OCI-LY7 (cell line): ENCODE data around the gene CLEC18C. TPM values are rescaled to one million over a fixed set of nuclear protein-coding genes. Genes with fewer than 3 reads are reported as not detected.
"Not testable (repeated sequence)": the region's sequence is repeated elsewhere in the genome, so short reads cannot be mapped to it uniquely, and the experiment has no call there.

ENCODE experiments used
- BruUV-seq: library from RNA; stranded (reverse); fragments of 400-500 nt; replicated peaks from 2 replicates; lab custom pipeline; 2021; lab: Mats Ljungman, UMichigan
- CTCF ChIA-PET: fragments of 300-600 bp; sonication (Branson Sonifier 250); formaldehyde crosslinking; loops from one replicate; lab custom pipeline; 2022; ENCODE audit warnings: antibody characterized with exemption; ENCODE audit not compliant: unreplicated experiment; lab: Charles Lee
- POLR2A ChIA-PET: fragments of 300-600 bp; sonication (Branson Sonifier 250); formaldehyde crosslinking; loops from one replicate; lab custom pipeline; 2022; ENCODE audit warnings: antibody characterized with exemption; lab: Charles Lee
- DNase-seq: peaks from one replicate; pipeline ENCODE4 v3.0.0-alpha.2; 2015; ENCODE audit warnings: low spot score
- H2AFZ ChIP-seq: fragments of 200-600 bp; sonication (generic), shearing (Covaris generic); 2 replicates; pipeline ENCODE4 v1.6.1; 2014; ENCODE audit warnings: mild to moderate bottlenecking, antibody characterized with exemption, low read length, moderate library complexity
- H3K27ac ChIP-seq: fragments of 200-600 bp; sonication (generic); 2 replicates; pipeline ENCODE4 v1.5.1; 2014; ENCODE audit warnings: mixed run types, low read depth, mild to moderate bottlenecking, moderate library complexity, low read length, inconsistent platforms; ENCODE audit not compliant: poor library complexity, severe bottlenecking
- H3K36me3 ChIP-seq: fragments of 200-600 bp; sonication (generic); 2 replicates; pipeline ENCODE4 v1.6.1; 2014; ENCODE audit warnings: mild to moderate bottlenecking, antibody characterized with exemption, low read length, moderate library complexity, mixed read lengths; ENCODE audit not compliant: insufficient read depth
- H3K4me1 ChIP-seq: fragments of 200-600 bp; sonication (generic); 2 replicates; pipeline ENCODE4 v1.5.1; 2014; ENCODE audit warnings: mild to moderate bottlenecking, low read length; ENCODE audit not compliant: insufficient read depth, poor library complexity, severe bottlenecking
- H3K4me2 ChIP-seq: fragments of 200-600 bp; sonication (generic); 2 replicates; pipeline ENCODE4 v1.6.1; 2014; ENCODE audit warnings: mild to moderate bottlenecking, low read length
- H3K4me3 ChIP-seq: fragments of 200-600 bp; sonication (generic); 2 replicates; pipeline ENCODE4 v1.5.1; 2014; ENCODE audit warnings: mild to moderate bottlenecking, low read depth, low read length; ENCODE audit not compliant: poor library complexity, severe bottlenecking
- H3K79me2 ChIP-seq: fragments of 200-600 bp; sonication (generic); 2 replicates; pipeline ENCODE4 v1.6.1; 2016; ENCODE audit warnings: low read depth, mild to moderate bottlenecking, low read length, moderate library complexity, mixed read lengths; ENCODE audit not compliant: insufficient read depth
- H3K9me2 ChIP-seq: fragments of 200-600 bp; sonication (generic); 2 replicates; pipeline ENCODE4 v1.6.1; 2016; ENCODE audit warnings: mild to moderate bottlenecking, low read length, mixed read lengths; ENCODE audit not compliant: insufficient read depth
- H3K9me3 ChIP-seq: fragments of 200-600 bp; sonication (generic); 2 replicates; pipeline ENCODE4 v1.6.1; 2014; ENCODE audit warnings: mild to moderate bottlenecking, mixed run types, low read length, mixed read lengths
- H4K20me1 ChIP-seq: fragments of 200-600 bp; sonication (generic); 2 replicates; pipeline ENCODE4 v1.6.1; 2014; ENCODE audit warnings: mild to moderate bottlenecking, antibody characterized with exemption, low read length, moderate library complexity, mixed read lengths; ENCODE audit not compliant: insufficient read depth
- intact Hi-C: fragments of 100-400 bp; cut with micrococcal nuclease; formaldehyde crosslinking; loops from one replicate; pipeline ENCODE4 v1.10.0; 2022; ENCODE audit not compliant: unreplicated experiment
- total RNA-seq, 2 experiments: library from RNA; depleted of rRNA in 1 of 2; stranded (reverse); fragments of >200 nt in 1 of 2; shearing (Covaris generic) in 1 of 2; gene quantifications; 2 replicates each; pipeline ENCODE4 v1.2.3, GENCODE V29; 2014 to 2022

Gene CLEC18C
- total RNA-seq, 2 experiments from 2014 or later: not detected

- CTCF ChIA-PET, POLR2A ChIA-PET, intact Hi-C loops: not testable (repeated sequence)
These were observed 873 bp downstream of the CLEC18C start for GRCh38 chr16:70174387-70174932.

DNA sequence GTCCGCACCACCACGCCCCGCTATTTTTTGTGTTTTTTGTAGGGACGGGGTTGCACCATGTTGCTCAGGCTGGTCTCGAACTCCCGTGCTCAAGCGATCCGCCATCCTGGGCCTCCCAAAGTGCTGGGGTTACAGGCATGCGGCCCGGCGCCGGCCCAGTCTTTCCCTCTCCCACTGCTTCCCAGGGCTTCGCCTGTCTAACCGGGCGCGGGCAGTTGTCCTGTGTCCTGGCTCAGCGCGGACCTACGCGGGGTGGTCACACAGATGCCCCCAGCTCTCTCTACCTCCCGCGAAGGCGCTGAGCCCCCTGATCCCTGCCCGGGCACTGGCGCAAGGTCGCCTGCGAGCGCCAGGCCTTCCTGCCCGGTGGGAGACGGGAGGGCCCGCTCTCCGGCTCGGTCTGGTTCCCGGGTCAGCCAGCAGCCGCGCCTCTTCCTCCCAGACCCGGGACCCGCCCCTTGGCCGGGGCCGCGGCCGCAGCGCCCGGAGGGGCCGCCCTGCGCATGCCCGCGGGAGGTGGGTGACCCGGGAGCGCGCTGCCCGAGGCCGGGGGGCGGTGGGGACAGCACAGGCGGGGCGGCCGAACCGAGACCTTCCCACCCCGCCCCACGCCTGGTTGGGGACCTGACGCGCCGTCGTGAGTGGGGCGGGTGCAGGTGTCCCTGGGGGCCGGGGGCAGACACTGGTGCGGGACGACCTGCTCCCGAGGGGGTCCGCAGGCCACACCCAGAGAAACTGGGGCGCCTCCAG, 14.4 kb downstream of the CLEC18C start:
- intact Hi-C loops, H3K27ac ChIP-seq, H4K20me1 ChIP-seq, H3K9me3 ChIP-seq, POLR2A ChIA-PET, H2AFZ ChIP-seq, H3K79me2 ChIP-seq, DNase-seq, H3K4me1 ChIP-seq, H3K4me3 ChIP-seq, H3K4me2 ChIP-seq, CTCF ChIA-PET, BruUV-seq, H3K9me2 ChIP-seq, H3K36me3 ChIP-seq: not testable (repeated sequence)

More at GRCh38 chr16:70174387-70174932, 873 bp downstream of the CLEC18C start:
- not testable (repeated sequence) for H3K4me3 ChIP-seq, H3K9me3 ChIP-seq, H3K27ac ChIP-seq, H2AFZ ChIP-seq, H3K9me2 ChIP-seq, H4K20me1 ChIP-seq, H3K4me2 ChIP-seq, H3K4me1 ChIP-seq, DNase-seq, H3K79me2 ChIP-seq, BruUV-seq, H3K36me3 ChIP-seq

- POLR2A ChIA-PET, H3K9me3 ChIP-seq, H3K27ac ChIP-seq, H3K36me3 ChIP-seq, H3K4me2 ChIP-seq, H3K9me2 ChIP-seq, H4K20me1 ChIP-seq, BruUV-seq, DNase-seq, H3K4me3 ChIP-seq, H3K4me1 ChIP-seq, intact Hi-C loops, CTCF ChIA-PET, H2AFZ ChIP-seq, H3K79me2 ChIP-seq: not testable (repeated sequence)
These were observed 15.0 kb downstream of the CLEC18C start for GRCh38 chr16:70188608-70188915.

DNA sequence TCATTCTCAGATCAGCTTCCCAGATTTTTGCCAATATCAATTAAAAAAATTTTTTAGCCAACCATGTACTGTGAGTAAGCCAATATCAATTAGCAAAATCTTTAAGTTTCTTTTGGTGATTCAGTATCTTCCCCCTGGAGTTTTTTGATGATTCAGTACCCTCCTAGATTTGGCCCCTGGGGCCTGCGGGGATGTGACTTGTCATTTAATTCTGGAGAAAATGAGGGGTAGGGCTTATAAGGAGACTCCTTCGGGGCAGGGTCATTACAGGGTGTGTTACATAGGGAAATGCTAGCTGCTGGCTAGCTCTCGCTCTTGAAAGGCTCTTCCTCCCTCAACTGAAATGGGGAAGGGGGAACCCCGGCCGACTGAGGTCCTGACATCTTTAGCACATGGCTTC, 17.0 kb downstream of the CLEC18C start:
- intact Hi-C loops, POLR2A ChIA-PET: not testable (repeated sequence)

GRCh38 chr16:70196683-70197300, 23.2 kb downstream of the CLEC18C start:
- H3K9me2 ChIP-seq, H3K4me1 ChIP-seq, H3K79me2 ChIP-seq, DNase-seq, POLR2A ChIA-PET, H3K36me3 ChIP-seq, CTCF ChIA-PET, H3K4me3 ChIP-seq, H2AFZ ChIP-seq, BruUV-seq, H3K27ac ChIP-seq, intact Hi-C loops, H3K9me3 ChIP-seq, H4K20me1 ChIP-seq, H3K4me2 ChIP-seq: not testable (repeated sequence)

More for the DNA sequence above, 17.0 kb downstream of the CLEC18C start:
- H3K36me3 ChIP-seq, H3K4me3 ChIP-seq, H3K4me1 ChIP-seq, H2AFZ ChIP-seq, H3K9me3 ChIP-seq, BruUV-seq, H3K4me2 ChIP-seq, H4K20me1 ChIP-seq, H3K9me2 ChIP-seq, CTCF ChIA-PET, DNase-seq, H3K79me2 ChIP-seq, H3K27ac ChIP-seq: not testable (repeated sequence)

- H3K79me2 ChIP-seq, H4K20me1 ChIP-seq, BruUV-seq, H2AFZ ChIP-seq, H3K36me3 ChIP-seq, H3K27ac ChIP-seq, H3K4me2 ChIP-seq, POLR2A ChIA-PET, CTCF ChIA-PET, intact Hi-C loops, H3K4me1 ChIP-seq, H3K9me2 ChIP-seq, H3K4me3 ChIP-seq, H3K9me3 ChIP-seq, DNase-seq: not testable (repeated sequence)
These were observed 24.0 kb downstream of the CLEC18C start for GRCh38 chr16:70197611-70198010.
